Neuronal stem cell (in vitro differentiated cells): ENCODE measurements around the gene UHRF2.
A peak's percentile ranks its signal among the peaks of the same experiment; 100 is the strongest.

ENCODE experiments used
- DNase-seq: peaks from one replicate; pipeline ENCODE4 v3.0.0-alpha.2; 2013; ENCODE audit warnings: low spot score
- H2AFZ ChIP-seq: one replicate; pipeline ENCODE4 v1.6.1; 2013; ENCODE audit warnings: mild to moderate bottlenecking, low read length, inconsistent platforms
- H2AK5ac ChIP-seq: 2 replicates; pipeline ENCODE4 v1.6.1; 2013; ENCODE audit warnings: low read depth, mild to moderate bottlenecking, inconsistent platforms, low read length, moderate library complexity, mixed read lengths
- H2BK120ac ChIP-seq: 2 replicates; pipeline ENCODE4 v1.6.1; 2013; ENCODE audit warnings: low read depth, mild to moderate bottlenecking, inconsistent platforms, low read length, moderate library complexity, mixed read lengths
- H2BK12ac ChIP-seq: one replicate; pipeline ENCODE4 v1.6.1; 2013; ENCODE audit warnings: low read length, inconsistent platforms
- H2BK15ac ChIP-seq: 2 replicates; pipeline ENCODE4 v1.6.1; 2013; ENCODE audit warnings: mild to moderate bottlenecking, low read length, inconsistent platforms, mixed read lengths
- H2BK5ac ChIP-seq: one replicate; pipeline ENCODE4 v1.6.1; 2013; ENCODE audit warnings: inconsistent platforms, mild to moderate bottlenecking, low read length, moderate library complexity
- H3K14ac ChIP-seq: one replicate; pipeline ENCODE4 v1.6.1; 2013; ENCODE audit warnings: low read length, inconsistent platforms
- H3K18ac ChIP-seq: 2 replicates; pipeline ENCODE4 v1.6.1; 2013; ENCODE audit warnings: low read length, inconsistent platforms
- H3K23ac ChIP-seq: 2 replicates; pipeline ENCODE4 v1.6.1; 2013; ENCODE audit warnings: low read depth, mild to moderate bottlenecking, mixed read lengths, low read length, inconsistent platforms; ENCODE audit not compliant: poor library complexity
- H3K27ac ChIP-seq: replicated peaks from 3 replicates; pipeline ENCODE4 v1.5.1; 2013; ENCODE audit warnings: low read length, inconsistent platforms
- H3K27me3 ChIP-seq, 3 experiments: 2 replicates each; pipeline ENCODE4 v1.6.1; 2013; ENCODE audit warnings: low read length in 3 of 3, mild to moderate bottlenecking in 2 of 3, inconsistent platforms in 1 of 3, low read depth in 1 of 3, mixed read lengths in 1 of 3, moderate library complexity in 1 of 3; ENCODE audit not compliant: control insufficient read depth in 3 of 3, insufficient read depth in 3 of 3
- H3K36me3 ChIP-seq, 2 donors: replicated peaks in 1 of 2; 2 replicates each; pipeline ENCODE4 v1.6.1; 2013; ENCODE audit warnings: low read length in 2 of 2; ENCODE audit not compliant: control insufficient read depth in 2 of 2, insufficient read depth in 2 of 2
- H3K4ac ChIP-seq: 2 replicates; pipeline ENCODE4 v1.6.1; 2013; ENCODE audit warnings: inconsistent platforms, mild to moderate bottlenecking, low read length, moderate library complexity
- H3K4me1 ChIP-seq, 2 donors: 1 replicate in 1 of 2; 2 replicates in 1 of 2; pipeline ENCODE4 v1.6.1; 2013; ENCODE audit warnings: low read length in 2 of 2, low read depth in 1 of 2; ENCODE audit not compliant: control insufficient read depth in 2 of 2, insufficient read depth in 1 of 2
- H3K4me2 ChIP-seq: one replicate; pipeline ENCODE4 v1.6.1; 2013; ENCODE audit warnings: mild to moderate bottlenecking, low read length, inconsistent platforms; ENCODE audit not compliant: insufficient read depth, poor library complexity, severe bottlenecking
- H3K4me3 ChIP-seq, 2 donors: 2 replicates each; pipeline ENCODE4 v1.5.1; 2013; ENCODE audit warnings: low read length in 2 of 2, mild to moderate bottlenecking in 2 of 2, inconsistent platforms in 1 of 2, moderate library complexity in 1 of 2
- H3K79me1 ChIP-seq: one replicate; pipeline ENCODE4 v1.6.1; 2013; ENCODE audit warnings: low read depth, mild to moderate bottlenecking, inconsistent platforms, low read length, moderate library complexity
- H3K9ac ChIP-seq: one replicate; pipeline ENCODE4 v1.6.1; 2013; ENCODE audit warnings: mild to moderate bottlenecking, low read depth, low read length, inconsistent platforms; ENCODE audit not compliant: poor library complexity
- H3K9me3 ChIP-seq, 2 donors: replicated peaks in 1 of 2; 2 replicates each; pipeline versions ENCODE3 to v1.6.1; 2013; ENCODE audit warnings: low read length in 2 of 2, mild to moderate bottlenecking in 2 of 2, inconsistent platforms in 1 of 2, low read depth in 1 of 2, mixed read lengths in 1 of 2, moderate library complexity in 1 of 2; ENCODE audit not compliant: control insufficient read depth in 2 of 2, insufficient read depth in 1 of 2
- H4K8ac ChIP-seq: one replicate; pipeline ENCODE4 v1.6.1; 2013; ENCODE audit warnings: low read depth, mild to moderate bottlenecking, inconsistent platforms, low read length, moderate library complexity
- H4K91ac ChIP-seq: one replicate; pipeline ENCODE4 v1.6.1; 2013; ENCODE audit warnings: low read length, low read depth, mild to moderate bottlenecking, inconsistent platforms; ENCODE audit not compliant: poor library complexity
- WGBS, 2 donors: extraction: QIAGEN DNeasy Blood & Tissue Kit; methylation state at CpG; one replicate each; pipeline ENCODE4 v1.1.7; 2013; ENCODE audit warnings: missing lambda C conversion rate in 2 of 2, mixed read lengths in 1 of 2; ENCODE audit not compliant: insufficient read length in 2 of 2, insufficient replicate concordance in 1 of 2; ENCODE audit errors: extremely low coverage in 2 of 2; 5-methylcytosine and 5-hydroxymethylcytosine counted together

Gene UHRF2

GRCh38 chr9:6415266-6415665, 2.3 kb downstream of the UHRF2 start:
- no CpG with 5 or more reads among the region's 5 CpGs for WGBS, 2 donors
- Histone ChIP-seq H3K27ac (no peak overlapping the region), H3K4ac (no peak overlapping the region), H2BK15ac (no peak overlapping the region), H2BK5ac (no peak overlapping the region), H3K27me3 (peaks cover 0 to 3% (median 0%) of the 10 kb centered on the region in 3 experiments), H2BK12ac (no peak overlapping the region), H3K4me3 (peak overlapping the region in 1 of 2 donors; percentile 100), H3K9me3 (peaks cover 0 to 16% of the 10 kb centered on the region in 2 donors), H2AFZ (no peak overlapping the region), H3K4me2 (peak overlapping the region; percentile 23), H4K8ac (no peak overlapping the region), H2AK5ac (no peak overlapping the region), H3K23ac (no peak overlapping the region), H3K4me1 (peaks cover 7 to 9% of the 10 kb centered on the region in 2 donors), H4K91ac (no peak overlapping the region), H2BK120ac (no peak overlapping the region), H3K79me1 (peaks cover 7% of the 10 kb centered on the region), H3K9ac (no peak overlapping the region), H3K36me3 (peaks cover 2 to 38% of the 10 kb centered on the region in 2 donors), H3K14ac (no peak overlapping the region), H3K18ac (no peak overlapping the region)
- DNase-seq, result no peak

GRCh38 chr9:6417186-6417585, 4.2 kb downstream of the UHRF2 start:
- Histone ChIP-seq H2BK120ac (no peak overlapping the region), H3K9me3 (peaks cover 0 to 15% of the 10 kb centered on the region in 2 donors), H3K23ac (no peak overlapping the region), H2BK12ac (no peak overlapping the region), H3K36me3 (peaks cover 2 to 55% of the 10 kb centered on the region in 2 donors), H3K27ac (no peak overlapping the region), H3K4me2 (no peak overlapping the region), H3K4me1 (peaks cover 7 to 9% of the 10 kb centered on the region in 2 donors), H2BK5ac (no peak overlapping the region), H2AK5ac (no peak overlapping the region), H3K4ac (no peak overlapping the region), H3K18ac (no peak overlapping the region), H2BK15ac (no peak overlapping the region), H3K27me3 (no peaks in the 10 kb centered on the region), H4K8ac (no peak overlapping the region), H2AFZ (no peak overlapping the region), H3K79me1 (peaks cover 9% of the 10 kb centered on the region), H3K14ac (no peak overlapping the region), H3K4me3 (no peak overlapping the region), H4K91ac (no peak overlapping the region), H3K9ac (no peak overlapping the region)
- DNase-seq, result no peak
- no CpG with 5 or more reads among the region's 3 CpGs for WGBS, 2 donors

GRCh38 chr9:6418764-6419163, 5.8 kb downstream of the UHRF2 start:
- WGBS, 2 donors, result no CpG with 5 or more reads among the region's 3 CpGs
- H3K4me1 ChIP-seq, result peaks cover 5 to 7% of the 10 kb centered on the region in 2 donors
- no peak overlapping the region for H3K23ac ChIP-seq
- peaks cover 0 to 12% of the 10 kb centered on the region in 2 donors for H3K9me3 ChIP-seq
- H2BK12ac ChIP-seq, result no peak overlapping the region
- no peak overlapping the region for H3K27ac ChIP-seq
- H3K4ac ChIP-seq, result no peak overlapping the region
- H2AFZ ChIP-seq, result no peak overlapping the region
- no peak overlapping the region for H3K14ac ChIP-seq
- H2BK5ac ChIP-seq, result no peak overlapping the region
- H3K18ac ChIP-seq, result no peak overlapping the region
- H3K36me3 ChIP-seq, result peaks cover 2 to 69% of the 10 kb centered on the region in 2 donors
- no peak overlapping the region for H2BK120ac ChIP-seq
- no peaks in the 10 kb centered on the region for H3K27me3 ChIP-seq
- no peak overlapping the region for H2AK5ac ChIP-seq
- no peak overlapping the region for H3K4me2 ChIP-seq
- H3K9ac ChIP-seq, result no peak overlapping the region
- no peak overlapping the region for H4K91ac ChIP-seq
- H3K4me3 ChIP-seq, result no peak overlapping the region
- H4K8ac ChIP-seq, result no peak overlapping the region
- no peak overlapping the region for H2BK15ac ChIP-seq
- H3K79me1 ChIP-seq, result peaks cover 5% of the 10 kb centered on the region
- DNase-seq, result no peak

- no CpG with 5 or more reads among the region's 1 CpG for WGBS, 2 donors
- H4K91ac ChIP-seq, result no peak overlapping the region
Measured at GRCh38 chr9:6424940-6425339, 11.9 kb downstream of the UHRF2 start.

More at GRCh38 chr9:6424940-6425339, 11.9 kb downstream of the UHRF2 start:
- no peak overlapping the region for H3K23ac ChIP-seq
- no peak overlapping the region for H2AFZ ChIP-seq
- H3K4me3 ChIP-seq, result no peak overlapping the region
- H3K4ac ChIP-seq, result no peak overlapping the region
- no peak overlapping the region for H3K4me2 ChIP-seq
- no peaks in the 10 kb centered on the region for H3K9me3 ChIP-seq
- peaks cover 4% of the 10 kb centered on the region for H3K79me1 ChIP-seq
- H2BK120ac ChIP-seq, result no peak overlapping the region
- no peak overlapping the region for H3K27ac ChIP-seq
- H3K4me1 ChIP-seq, result no peaks in the 10 kb centered on the region
- DNase-seq, result no peak
- no peak overlapping the region for H3K9ac ChIP-seq
- no peak overlapping the region for H3K18ac ChIP-seq
- no peak overlapping the region for H4K8ac ChIP-seq
- H2BK15ac ChIP-seq, result no peak overlapping the region
- peaks cover 1 to 91% of the 10 kb centered on the region in 2 donors for H3K36me3 ChIP-seq
- H2AK5ac ChIP-seq, result no peak overlapping the region
- H3K14ac ChIP-seq, result no peak overlapping the region
- no peaks in the 10 kb centered on the region for H3K27me3 ChIP-seq
- H2BK12ac ChIP-seq, result no peak overlapping the region
- H2BK5ac ChIP-seq, result no peak overlapping the region
